NCI-H146 (cell line): ENCODE measurements around the gene NKX6-1.

Experiments
- DNase-seq: peaks from one replicate; lab custom pipeline; 2025; lab: John Stamatoyannopoulos, UW

Gene NKX6-1

GRCh38 chr4:84498203-84498934 is 723 bp downstream of the NKX6-1 start:
- DNase-seq = peak; percentile 0

- DNase-seq = no peak
Measured at GRCh38 chr4:84497504-84498202, 1.4 kb downstream of the NKX6-1 start.

DNA sequence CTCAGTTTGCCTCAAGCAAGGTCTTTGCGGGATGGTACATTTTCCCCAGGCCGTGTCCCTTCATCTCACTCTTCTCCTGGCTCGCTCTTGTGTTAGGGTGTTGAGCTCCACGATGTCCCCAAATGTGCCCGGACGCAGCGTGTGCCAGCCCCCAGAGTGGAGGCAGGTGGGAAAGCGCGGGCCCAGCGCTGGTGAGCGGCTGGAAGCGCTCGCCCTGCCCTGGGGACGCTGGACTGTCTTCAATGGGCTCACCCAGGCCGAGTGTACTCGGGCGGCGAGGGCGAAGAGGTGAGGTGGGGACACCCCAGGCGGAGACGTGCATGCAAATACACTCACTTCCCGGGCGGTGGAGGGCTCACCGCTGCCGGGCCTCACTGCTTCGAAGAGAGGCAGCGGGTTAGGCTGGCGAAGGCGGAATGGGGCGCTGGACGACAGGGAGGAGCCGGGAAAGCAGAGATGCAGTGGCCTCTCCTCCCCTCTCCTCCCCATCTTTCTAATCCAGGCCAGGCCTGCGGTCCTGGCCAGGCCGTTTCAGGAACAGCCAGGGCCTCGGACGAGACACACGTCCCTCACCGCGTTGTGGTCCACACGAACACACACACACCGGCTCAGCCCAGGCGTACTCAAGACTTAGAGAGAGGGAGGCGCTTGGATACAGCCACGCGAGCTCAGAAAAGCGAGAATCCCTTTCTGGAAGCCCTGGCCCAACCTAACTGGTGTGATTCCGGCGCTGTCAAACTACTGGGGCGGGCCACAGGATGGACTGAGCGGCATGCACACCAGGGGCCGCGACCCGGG is 2.2 kb downstream of the NKX6-1 start:
- no peak for DNase-seq

GRCh38 chr4:84496331-84496705 is 2.8 kb downstream of the NKX6-1 start:
- DNase-seq = no peak

DNA sequence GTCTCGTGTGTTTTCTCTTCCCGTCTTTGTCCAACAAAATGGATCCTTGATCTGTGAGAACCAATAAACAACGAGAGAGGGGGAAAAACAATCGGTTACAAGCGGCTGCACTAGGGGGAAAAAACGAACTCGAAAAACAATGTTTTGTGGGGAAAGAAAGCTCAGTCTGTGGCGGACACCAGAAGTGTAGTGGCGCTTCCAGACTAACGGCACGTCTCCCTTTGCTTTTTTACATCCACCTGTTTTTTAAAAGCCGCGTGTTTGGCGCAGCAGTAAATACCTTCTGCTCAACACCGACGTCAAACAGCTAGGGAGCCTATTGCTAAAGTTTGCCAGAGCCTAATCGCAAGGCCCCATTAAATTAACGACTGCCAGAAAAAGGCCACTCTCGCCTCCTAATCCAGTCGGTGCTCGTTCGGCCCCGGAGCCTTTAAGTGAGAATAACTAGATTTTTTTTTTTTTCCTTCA is 3.3 kb downstream of the NKX6-1 start:
- DNase-seq = no peak

- DNase-seq = no peak
Measured at GRCh38 chr4:84495118-84495793, 3.8 kb downstream of the NKX6-1 start.

DNA sequence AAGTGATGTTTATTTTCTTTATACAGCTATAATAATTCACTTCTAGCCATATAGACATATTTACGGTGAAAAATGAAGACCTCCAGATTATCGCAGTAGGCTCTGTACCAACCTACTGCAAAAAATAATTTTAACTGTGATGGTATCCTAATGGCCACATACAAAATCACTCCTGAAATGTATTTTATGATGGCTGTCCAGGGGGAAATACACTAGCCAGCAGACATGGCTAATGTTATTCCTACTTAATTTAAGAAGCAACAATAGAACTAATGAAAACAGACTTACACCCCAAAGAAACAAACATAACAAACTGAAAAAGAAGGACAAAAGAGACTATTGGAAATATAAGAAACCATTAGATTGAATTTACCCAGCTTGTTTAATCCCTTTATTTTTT is 4.6 kb downstream of the NKX6-1 start:
- DNase-seq = no peak

GRCh38 chr4:84494076-84494475 is 5.0 kb downstream of the NKX6-1 start:
- DNase-seq = no peak

DNA sequence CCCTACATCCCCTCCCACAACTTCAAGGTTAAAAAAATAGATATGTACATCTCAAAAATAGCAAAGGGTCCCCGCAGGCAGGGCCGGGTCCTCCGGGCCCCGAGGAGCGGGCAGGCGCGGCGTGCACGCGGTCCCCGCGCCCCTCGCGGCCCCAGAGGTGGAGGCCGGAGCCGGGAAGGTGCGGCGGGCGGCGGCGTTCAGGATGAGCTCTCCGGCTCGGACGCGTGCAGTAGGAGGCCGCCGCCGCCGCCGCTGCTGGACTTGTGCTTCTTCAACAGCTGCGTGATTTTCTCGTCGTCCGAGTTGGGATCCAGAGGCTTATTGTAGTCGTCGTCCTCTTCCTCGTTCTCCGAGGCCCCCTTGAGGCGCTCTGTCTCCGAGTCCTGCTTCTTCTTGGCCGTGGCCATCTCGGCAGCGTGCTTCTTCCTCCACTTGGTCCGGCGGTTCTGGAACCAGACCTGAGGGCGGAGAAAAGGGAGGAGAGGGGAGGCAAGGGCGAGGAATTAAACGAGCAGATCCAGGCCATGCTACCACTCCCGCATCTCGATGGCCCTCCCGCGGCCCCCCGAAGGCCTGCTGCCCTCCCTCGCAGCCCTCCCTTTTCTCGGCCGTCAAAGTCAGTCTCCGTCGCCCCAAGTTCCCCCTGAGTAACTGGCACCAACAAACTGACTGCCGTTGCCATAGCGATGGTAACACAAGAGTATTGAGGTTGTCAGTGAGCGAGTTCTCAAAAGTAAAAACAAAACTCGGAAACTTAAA is 5.8 kb downstream of the NKX6-1 start:
- DNase-seq = no peak

- no peak for DNase-seq
Measured at GRCh38 chr4:84492737-84493091, 6.4 kb downstream of the NKX6-1 start.

DNA sequence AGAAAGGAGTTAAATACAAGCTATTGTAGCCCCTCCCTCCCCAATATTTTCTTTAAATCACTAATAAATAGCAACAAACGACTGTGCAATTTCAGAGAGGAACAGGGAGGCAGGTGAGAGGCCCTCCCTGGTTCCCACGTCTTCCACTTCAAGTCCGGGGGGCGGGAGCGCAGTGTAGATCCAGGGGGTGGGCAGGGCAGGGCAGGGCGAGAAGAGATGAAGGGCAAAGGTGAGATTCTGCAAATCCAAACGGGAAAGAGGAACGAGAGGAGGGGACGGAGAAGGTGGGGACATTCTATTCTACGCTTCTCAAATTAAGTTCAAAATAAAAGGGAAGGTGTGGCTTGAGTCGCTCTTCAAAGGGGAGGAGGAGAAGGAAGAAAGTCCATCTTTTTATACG is 6.8 kb downstream of the NKX6-1 start:
- no peak for DNase-seq

DNA sequence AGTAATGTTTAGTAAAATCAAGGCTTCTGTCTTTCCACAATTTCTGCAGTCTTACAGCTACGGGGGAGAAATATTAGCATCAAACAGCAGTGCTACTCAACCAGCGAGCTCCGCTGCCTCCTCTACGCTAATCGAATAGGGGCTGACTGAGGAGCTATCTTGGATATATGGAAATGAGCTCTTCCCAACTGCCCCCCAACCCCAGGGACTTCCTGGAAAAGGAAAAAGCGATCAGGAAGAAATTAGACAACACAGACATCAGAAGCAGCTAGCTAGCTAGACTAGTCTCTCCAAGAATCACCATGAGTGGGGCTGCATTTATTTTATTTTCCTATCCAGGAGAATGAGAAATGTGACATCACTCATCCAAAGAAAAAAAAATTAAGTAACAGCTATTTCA is 7.6 kb downstream of the NKX6-1 start:
- no peak for DNase-seq

DNA sequence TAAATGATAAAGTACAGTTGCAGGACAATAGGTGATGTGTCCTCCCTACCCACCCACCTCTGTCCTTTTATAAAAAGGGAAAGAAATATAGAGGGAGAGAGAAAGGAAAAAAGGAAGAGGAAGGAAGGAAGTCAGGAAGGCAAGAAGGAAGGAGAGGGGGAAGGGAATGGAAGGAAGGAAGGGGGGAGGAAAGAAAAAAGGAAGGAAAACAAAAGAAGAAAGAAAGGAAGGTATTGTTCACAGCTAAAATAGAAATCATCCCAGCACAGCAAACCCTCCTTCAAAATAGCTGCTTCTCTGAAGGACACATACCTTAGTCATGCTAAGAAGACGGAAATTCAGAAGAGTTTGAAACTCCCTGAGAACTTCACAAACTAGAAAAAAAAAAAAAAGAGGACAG is 8.4 kb downstream of the NKX6-1 start:
- DNase-seq = no peak

GRCh38 chr4:84484236-84484635 is 14.9 kb downstream of the NKX6-1 start:
- DNase-seq = no peak

GRCh38 chr4:84483688-84484087 is 15.4 kb downstream of the NKX6-1 start:
- no peak for DNase-seq

GRCh38 chr4:84482564-84483563 is 16.2 kb downstream of the NKX6-1 start:
- DNase-seq = no peak

GRCh38 chr4:84481860-84482245 is 17.2 kb downstream of the NKX6-1 start:
- no peak for DNase-seq

- no peak for DNase-seq
Measured at GRCh38 chr4:84481077-84481859, 17.8 kb downstream of the NKX6-1 start.

- DNase-seq = no peak
Measured at GRCh38 chr4:84480082-84480481, 19.0 kb downstream of the NKX6-1 start.

GRCh38 chr4:84479663-84480062 is 19.4 kb downstream of the NKX6-1 start:
- no peak for DNase-seq
